Sigmoid colon (tissue), 4 donors: ENCODE measurements around the gene RALGAPB.

ENCODE experiments used
- CTCF ChIP-seq, 4 experiments: fragments of 450-650 bp in 3 of 4; fragments of 200-600 bp in 1 of 4; IDR thresholded peaks; one replicate each; pipeline ENCODE4 v1.5.1; 2016 to 2019; ENCODE audit warnings: antibody characterized with exemption in 4 of 4, mild to moderate bottlenecking in 3 of 4, moderate library complexity in 2 of 4
- EP300 ChIP-seq, 4 donors: sonication (generic); formaldehyde crosslinking; IDR thresholded peaks; one replicate each; pipeline ENCODE4 v1.6.1; 2017; ENCODE audit warnings: antibody characterized with exemption in 4 of 4
- POLR2AphosphoS5 ChIP-seq, 4 donors: sonication (generic); formaldehyde crosslinking; IDR thresholded peaks; one replicate each; pipeline ENCODE4 v1.6.1; 2017; ENCODE audit warnings: antibody characterized with exemption in 4 of 4

GRCh38 chr20:38423541-38423940 is 49.1 kb upstream of the RALGAPB start:
- no peak for TF ChIP-seq CTCF (IDR thresholded peaks at IDR 0.05)
- no peak for TF ChIP-seq POLR2AphosphoS5 (IDR thresholded peaks at IDR 0.05)
- no peak for TF ChIP-seq EP300 (IDR thresholded peaks at IDR 0.05)
